CD4-positive, alpha-beta T cell treated with Interferon gamma for 1 hour (primary cell): ENCODE measurements around the gene ZNF775.

Source experiments
- DNase-seq: peaks from one replicate; pipeline ENCODE4 v3.0.0-alpha.2; 2020

ZNF775 gene

GRCh38 chr7:150402671-150403321, 23.7 kb downstream of the ZNF775 start:
- no peak for DNase-seq

GRCh38 chr7:150403376-150404171, 24.4 kb downstream of the ZNF775 start:
- DNase-seq, result no peak

GRCh38 chr7:150404172-150404804, 25.2 kb downstream of the ZNF775 start:
- DNase-seq, result peak; percentile 39

DNA sequence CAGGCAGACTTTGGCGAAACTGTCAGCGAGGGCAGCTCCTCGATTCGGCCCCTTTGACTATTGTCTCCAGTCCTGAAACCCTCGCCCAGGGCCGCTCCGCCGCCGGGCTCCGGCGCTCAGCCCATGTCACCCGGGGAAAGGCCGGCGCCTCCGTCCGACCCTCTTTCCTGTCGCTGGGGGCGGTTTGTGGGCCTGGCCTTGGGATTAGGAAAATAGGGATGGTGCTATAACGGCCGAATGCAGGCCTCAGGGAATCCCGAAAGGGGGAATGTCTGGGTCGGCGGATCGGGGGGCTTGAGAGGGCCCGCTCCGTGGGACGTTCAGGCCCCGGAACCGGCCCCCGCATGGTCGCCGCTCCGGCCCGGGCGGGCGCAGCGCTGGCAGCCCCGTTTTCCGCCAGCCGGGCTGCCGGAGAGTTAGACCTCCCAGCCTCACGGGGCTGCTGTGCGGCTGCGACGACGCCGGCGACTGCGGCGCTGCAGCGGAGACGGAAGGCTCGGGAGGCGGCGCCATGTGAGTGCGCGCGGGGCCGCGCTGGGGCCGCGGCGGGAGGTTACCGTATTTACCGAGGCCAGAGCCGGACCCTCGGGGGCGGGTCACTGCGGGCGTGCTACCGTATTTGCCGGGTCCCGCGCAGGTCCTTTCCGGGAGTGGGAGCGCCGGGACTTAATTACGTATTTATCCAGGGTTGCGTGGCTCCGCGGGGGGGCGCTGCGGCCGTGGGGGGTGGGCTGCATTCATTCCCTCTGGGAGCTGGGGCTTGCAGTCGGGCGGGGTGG, 25.9 kb downstream of the ZNF775 start:
- DNase-seq, result peak; percentile 81

DNA sequence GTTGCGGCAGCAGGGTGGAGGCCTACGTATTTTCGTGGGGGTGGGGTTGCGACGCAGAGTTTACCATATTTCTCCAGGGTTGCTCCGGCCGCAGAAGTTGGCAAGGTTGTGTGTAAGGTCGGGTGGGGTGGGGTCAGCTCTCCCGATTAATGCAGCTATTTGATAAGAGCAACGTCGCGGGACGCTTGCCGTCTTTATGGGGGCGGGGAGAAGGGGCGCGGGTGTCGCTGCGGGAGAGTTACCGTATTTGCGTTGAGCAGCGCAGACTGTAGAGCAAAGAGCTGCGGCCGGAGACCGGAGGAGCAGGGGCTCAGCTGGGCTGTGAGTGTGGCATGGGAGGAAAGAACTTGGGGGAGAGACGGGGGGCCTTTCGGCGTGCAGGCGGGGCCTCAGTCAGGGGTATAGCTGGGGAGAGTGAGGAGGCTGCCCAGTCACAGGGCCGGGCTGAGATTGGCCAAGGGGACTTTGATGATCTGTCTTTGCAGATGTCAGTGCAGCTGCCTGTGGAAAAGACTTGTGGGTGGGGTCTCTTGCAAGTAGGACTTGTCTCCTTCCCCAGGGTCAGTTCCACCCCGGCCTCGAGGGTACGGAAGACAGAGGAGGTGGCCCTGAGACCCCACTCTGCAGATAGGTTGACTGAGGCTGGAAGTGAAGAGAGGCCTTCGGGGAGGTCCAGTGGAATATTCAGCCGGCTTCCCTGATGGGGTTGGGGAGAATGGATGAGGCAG, 26.6 kb downstream of the ZNF775 start:
- DNase-seq, result no peak

- DNase-seq, result no peak
Measured at GRCh38 chr7:150406312-150406566, 27.1 kb downstream of the ZNF775 start.

DNA sequence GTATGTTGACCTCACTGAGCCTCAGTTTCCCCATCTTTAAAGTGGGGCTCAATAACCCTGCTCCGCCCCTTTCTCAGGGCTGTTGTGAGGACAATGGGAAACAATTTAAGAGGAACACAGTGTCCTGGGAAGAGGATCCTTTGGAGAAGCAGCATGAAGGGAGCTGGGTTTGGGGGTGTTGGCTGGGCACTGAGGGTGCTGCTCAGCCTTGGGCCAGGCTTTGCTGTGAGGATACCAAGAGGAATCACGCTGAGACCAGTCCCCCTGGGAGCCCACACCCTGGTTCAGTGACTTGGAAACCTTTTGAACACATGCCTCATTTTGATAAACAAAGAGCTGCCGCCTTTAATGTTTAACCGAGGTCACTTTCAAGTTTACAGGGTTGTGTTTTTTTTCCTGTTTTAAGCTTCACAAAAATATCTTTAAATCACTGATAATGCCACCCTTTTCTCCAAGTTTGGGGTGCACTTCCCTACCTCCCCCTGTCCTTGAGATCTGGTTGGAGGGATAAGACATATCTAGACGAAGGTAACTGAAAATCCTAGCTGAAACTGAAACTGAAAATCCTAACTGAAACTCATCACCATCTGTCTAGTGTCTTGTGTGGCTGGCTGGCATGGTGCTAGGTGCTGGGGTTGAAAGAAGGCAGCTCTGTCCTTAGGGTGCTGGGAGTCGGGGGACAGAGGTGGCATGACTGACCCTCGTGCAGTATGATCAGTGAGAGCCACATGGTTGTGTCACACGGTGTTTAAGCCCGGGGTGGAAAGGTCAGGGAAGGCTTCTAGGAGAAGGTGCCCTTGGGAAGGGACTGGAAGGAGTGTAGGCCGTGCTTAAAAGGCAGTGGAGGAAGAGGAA, 27.7 kb downstream of the ZNF775 start:
- DNase-seq, result peak; percentile 36

- DNase-seq, result no peak
Measured at GRCh38 chr7:150407588-150408392, 28.7 kb downstream of the ZNF775 start.

DNA sequence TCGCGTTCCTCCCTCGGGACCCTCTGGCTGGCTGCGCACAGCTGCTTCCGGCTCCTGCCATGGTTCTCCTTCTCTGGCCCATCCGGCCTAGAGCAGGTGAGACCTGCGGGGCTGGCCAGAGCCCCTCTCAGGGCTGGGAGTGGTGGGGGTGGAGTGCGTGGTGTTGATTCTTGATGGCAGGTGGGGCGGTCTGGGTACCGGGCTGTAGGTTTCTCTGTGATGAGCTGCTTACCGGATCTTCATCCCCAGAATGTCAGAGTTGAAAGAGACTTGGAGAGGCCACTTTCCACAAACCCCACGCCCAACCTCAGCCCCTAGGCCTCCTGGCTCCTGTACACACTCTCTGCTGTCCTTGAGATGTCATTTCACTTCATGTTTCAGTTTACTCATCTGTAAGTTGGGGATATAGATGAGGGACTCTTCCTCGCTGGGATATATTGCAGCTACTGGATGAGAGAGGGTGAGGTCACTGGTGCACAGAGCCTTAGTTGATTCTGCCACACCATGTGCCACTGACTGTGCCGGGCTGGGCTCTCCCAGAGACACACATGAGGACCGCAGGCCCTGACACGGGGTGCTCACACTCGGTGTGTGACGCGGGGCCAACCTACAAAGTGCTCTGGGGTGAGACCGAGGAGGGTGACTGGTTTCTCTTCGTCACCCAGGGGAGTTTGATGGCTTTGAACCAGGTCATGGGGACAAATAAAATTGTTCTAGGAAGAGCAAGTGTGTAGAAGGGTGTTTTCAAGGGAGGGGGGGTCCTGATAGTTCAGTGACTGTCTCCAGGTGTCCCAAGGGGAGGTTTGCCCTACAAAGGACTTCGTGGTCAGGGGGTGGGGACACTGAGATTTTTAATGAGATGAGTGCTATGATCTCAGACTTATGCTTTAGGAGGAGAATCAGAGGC, 29.5 kb downstream of the ZNF775 start:
- peak; percentile 83 for DNase-seq

GRCh38 chr7:150409300-150410030, 30.3 kb downstream of the ZNF775 start:
- no peak for DNase-seq

DNA sequence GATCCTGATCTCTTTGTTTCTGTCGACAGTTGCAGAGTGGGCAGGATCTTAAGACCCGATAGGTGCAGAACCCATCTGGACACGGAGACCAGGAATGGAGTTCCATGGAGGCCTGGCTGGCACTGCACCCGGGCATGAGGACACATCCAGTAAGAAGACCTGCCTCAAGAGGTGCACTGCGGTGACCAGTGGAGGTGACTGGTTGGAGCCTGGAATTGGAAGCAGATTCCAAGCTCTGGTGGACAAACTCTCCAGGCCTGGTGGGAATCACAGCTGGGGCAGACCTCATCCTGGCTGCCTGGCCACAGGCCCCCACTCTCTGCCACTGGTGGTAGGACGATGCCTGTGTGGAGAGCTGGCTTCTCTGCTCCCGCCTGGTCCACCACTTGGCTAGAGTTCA, 31.0 kb downstream of the ZNF775 start:
- DNase-seq, result no peak

- DNase-seq, result no peak
Measured at GRCh38 chr7:150410680-150411346, 31.7 kb downstream of the ZNF775 start.

GRCh38 chr7:150411606-150412005, 32.5 kb downstream of the ZNF775 start:
- no peak for DNase-seq

- DNase-seq, result no peak
Measured at GRCh38 chr7:150412016-150412415, 32.9 kb downstream of the ZNF775 start.

DNA sequence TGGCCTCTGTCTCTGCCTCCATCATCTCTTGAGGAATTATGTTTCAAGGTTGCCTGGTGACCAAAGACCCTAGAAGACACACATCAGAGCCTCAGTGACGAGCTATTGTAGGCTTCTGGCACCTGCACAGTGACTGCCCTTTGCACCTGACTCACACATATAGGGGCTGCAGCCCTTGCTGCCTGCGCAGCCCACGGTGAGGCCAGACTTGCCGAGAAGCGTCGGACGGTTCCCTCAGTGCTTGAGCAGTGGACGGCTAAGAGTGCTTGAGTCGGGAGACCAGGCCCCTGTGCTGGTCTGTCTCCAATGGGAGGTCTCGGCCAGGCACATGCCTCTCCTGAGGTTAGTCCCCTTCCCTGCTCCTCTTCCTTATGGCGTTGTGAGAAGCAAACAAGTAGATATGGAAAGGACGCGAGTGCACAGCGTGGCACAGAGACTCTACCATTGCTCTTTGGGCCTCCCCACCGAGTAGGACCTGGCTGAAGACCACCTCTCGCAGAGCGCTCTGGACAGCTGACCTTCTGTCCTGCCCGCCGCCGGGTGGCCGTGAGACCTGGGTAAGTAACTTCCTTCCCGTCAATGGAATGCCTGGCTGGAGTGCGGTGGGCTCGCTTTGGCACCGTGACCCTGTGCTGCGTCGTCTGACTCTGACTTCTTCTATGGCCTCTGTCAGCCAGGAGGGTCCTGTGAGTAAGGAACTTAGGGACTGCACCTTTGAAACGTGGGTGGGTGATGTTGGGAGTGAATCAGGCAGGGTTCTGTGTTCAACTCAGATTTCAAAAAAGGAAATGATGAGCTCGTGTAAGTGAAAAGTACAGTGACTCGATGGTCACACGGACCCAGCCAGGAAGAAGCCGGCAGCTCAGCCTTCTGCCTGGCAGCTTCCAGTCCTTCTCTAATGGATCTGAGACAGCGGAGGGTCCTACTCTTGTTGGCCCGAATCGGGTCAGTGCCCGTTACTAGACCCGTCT, 33.7 kb downstream of the ZNF775 start:
- no peak for DNase-seq

GRCh38 chr7:150413640-150414081, 34.5 kb downstream of the ZNF775 start:
- no peak for DNase-seq
